Bronchial epithelial cell (primary cell): ENCODE data around the gene SPG11. TPM values are rescaled to one million over a fixed set of nuclear protein-coding genes. Genes with fewer than 3 reads are reported as not detected.

Experiments
- DNase-seq: peaks from one replicate; pipeline ENCODE4 v3.0.0-alpha.2; 2010; ENCODE audit warnings: low read depth
- FAIRE-seq: peaks from 2 replicates; lab custom pipeline; 2011; peaks lifted over from hg19 to GRCh38; lab: Jason Lieb, UNC
- H3K27me3 ChIP-seq: 2 replicates; pipeline ENCODE4 v1.5.1; 2011; ENCODE audit warnings: low read length; ENCODE audit not compliant: control insufficient read depth, insufficient read depth
- H3K36me3 ChIP-seq: 2 replicates; pipeline ENCODE4 v1.5.1; 2011; ENCODE audit warnings: low read length; ENCODE audit not compliant: control insufficient read depth, insufficient read depth
- H3K4me3 ChIP-seq: 2 replicates; pipeline ENCODE4 v1.5.1; 2011; ENCODE audit warnings: mild to moderate bottlenecking, low read depth, low read length, control low read depth
- total RNA-seq: library from RNA; depleted of rRNA; stranded (reverse); fragments of >200 nt; gene quantifications from 2 replicates; pipeline ENCODE4 v1.2.1, GENCODE V29; 2014
- TF ChIP-seq, protein P1 (sequence below): IDR thresholded peaks from 2 replicates; pipeline ENCODE4 v1.5.1; 2011; ENCODE audit warnings: mild to moderate bottlenecking, moderate library complexity, low read length, control low read depth, inconsistent platforms; ENCODE audit not compliant: insufficient read depth, severe bottlenecking

SPG11 gene
- total RNA-seq, 1 donor from 2014 or later, result 49.8 TPM

DNA sequence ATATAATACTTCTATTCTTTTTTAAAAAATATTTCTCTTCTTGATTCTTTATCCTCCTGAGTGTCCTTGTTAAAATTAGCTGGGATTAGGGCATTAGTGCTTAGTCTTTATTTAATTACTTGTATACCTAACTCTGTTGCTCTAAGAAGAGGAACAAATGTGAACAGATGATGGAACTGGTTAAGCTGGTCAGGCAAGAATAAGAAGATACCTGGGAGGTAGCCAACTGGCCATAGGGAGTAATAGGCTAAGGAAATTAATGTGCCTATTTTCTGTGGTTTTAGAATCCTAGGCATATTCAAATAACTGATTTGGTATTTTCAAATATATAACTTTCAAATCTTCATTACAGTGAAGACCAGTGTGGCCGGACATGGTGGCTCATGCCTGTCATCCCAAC, 72.1 kb downstream of the SPG11 start:
- Histone ChIP-seq H3K4me3 (no peak overlapping the region), H3K27me3 (no peaks in the 10 kb centered on the region), H3K36me3 (peaks cover 9% of the 10 kb centered on the region)
- FAIRE-seq (no peak), DNase-seq (peak; percentile 43)
- TF ChIP-seq, protein P1, sequence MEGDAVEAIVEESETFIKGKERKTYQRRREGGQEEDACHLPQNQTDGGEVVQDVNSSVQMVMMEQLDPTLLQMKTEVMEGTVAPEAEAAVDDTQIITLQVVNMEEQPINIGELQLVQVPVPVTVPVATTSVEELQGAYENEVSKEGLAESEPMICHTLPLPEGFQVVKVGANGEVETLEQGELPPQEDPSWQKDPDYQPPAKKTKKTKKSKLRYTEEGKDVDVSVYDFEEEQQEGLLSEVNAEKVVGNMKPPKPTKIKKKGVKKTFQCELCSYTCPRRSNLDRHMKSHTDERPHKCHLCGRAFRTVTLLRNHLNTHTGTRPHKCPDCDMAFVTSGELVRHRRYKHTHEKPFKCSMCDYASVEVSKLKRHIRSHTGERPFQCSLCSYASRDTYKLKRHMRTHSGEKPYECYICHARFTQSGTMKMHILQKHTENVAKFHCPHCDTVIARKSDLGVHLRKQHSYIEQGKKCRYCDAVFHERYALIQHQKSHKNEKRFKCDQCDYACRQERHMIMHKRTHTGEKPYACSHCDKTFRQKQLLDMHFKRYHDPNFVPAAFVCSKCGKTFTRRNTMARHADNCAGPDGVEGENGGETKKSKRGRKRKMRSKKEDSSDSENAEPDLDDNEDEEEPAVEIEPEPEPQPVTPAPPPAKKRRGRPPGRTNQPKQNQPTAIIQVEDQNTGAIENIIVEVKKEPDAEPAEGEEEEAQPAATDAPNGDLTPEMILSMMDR, result no peak

DNA sequence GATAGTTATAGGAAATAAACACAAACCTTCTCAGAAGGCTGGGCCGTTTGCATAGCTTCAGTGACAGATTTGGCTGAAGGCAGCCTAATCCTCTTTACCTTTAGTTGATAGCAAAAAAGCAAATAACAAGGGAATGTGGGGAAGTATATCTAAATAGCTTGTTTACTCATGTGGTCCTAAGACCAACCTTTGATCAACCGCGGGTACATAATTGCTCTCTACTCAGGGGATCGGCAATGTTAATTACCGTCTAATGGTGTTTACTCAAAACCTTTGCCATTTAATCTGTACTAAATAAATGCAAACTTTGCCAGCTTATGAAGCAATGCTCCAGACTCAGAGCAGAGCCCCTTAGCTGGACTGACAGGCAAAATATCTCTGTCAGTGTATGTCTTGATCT, 74.9 kb downstream of the SPG11 start:
- DNase-seq (no peak), FAIRE-seq (no peak)
- H3K27me3 ChIP-seq, result no peaks in the 10 kb centered on the region
- TF ChIP-seq, protein P1, result no peak
- H3K36me3 ChIP-seq, result peaks cover 14% of the 10 kb centered on the region
- no peak overlapping the region for H3K4me3 ChIP-seq

DNA sequence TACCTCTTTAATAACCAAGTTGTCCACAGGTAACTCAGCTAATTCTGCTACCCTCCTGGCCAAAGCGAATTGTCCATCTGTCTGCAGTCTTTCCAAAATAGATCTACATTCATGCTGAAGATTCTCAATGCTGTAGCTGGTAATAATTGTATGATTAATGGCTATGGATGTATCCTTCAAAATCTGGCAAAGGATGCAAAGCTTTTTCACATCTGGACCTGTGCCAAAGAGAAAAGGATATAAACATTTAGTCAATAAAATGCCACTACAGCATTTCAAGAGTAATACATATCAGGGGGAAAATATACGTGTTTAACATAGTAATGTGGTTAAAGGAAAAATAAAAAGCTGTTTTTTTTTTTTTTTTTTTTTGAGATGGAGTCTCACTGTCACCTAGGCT, 77.8 kb downstream of the SPG11 start:
- TF ChIP-seq, protein P1, result no peak
- Histone ChIP-seq H3K4me3 (no peak overlapping the region), H3K36me3 (peaks cover 12% of the 10 kb centered on the region), H3K27me3 (no peaks in the 10 kb centered on the region)
- FAIRE-seq (no peak), DNase-seq (no peak)

DNA sequence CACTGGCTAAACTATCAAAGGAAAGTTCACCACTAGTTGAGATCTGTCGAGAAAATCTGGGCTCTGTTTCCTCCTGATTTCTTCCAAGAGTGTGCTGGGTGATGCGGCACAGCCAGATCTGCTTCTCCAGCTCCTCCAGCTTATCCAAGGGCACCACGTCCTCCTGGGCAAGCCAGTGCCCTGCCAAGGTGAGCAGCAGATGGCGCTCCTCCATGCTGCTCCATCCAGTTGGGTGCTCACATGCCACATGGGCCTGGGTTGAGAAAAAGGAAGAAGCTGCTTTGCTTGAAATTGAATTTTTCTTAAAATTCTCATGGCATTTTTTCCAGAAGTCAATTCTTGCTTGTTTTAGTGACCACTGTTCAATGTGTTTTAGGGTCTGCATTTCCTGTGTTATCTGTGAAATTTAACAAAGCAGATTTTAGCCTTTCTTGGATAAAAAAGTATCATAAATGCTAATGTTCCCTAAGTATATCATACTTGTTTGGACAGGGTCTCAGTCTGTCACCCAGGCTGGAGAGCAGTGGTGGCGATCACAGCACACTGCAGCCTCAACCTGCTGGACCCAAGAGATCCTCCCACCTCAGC, 79.2 kb downstream of the SPG11 start:
- DNase-seq (peak; percentile 43), FAIRE-seq (no peak)
- Histone ChIP-seq H3K4me3 (no peak overlapping the region), H3K36me3 (peaks cover 6% of the 10 kb centered on the region), H3K27me3 (no peaks in the 10 kb centered on the region)
- TF ChIP-seq, protein P1, result peak; percentile 79

DNA sequence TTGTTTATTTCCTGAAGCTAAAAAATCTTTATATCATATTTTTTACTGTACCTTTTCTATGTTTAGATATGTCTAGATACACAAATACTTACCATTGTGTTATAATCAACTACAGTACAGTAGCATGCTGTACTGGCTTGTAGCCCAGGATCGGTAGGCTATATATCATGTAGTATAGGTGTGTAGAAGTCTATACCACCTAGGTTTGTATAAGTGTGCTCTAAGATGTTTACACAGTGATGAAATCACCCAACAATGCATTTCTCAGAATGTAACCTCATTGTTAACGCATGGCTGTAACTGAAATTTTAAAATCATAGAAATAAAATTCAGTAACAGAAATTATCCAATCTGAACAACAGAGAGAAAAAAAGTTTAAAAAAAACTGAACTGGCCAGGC, 83.4 kb downstream of the SPG11 start:
- Histone ChIP-seq H3K36me3 (peaks cover 7% of the 10 kb centered on the region), H3K4me3 (no peak overlapping the region), H3K27me3 (no peaks in the 10 kb centered on the region)
- FAIRE-seq (no peak), DNase-seq (peak; percentile 67)
- TF ChIP-seq, protein P1, result no peak

DNA sequence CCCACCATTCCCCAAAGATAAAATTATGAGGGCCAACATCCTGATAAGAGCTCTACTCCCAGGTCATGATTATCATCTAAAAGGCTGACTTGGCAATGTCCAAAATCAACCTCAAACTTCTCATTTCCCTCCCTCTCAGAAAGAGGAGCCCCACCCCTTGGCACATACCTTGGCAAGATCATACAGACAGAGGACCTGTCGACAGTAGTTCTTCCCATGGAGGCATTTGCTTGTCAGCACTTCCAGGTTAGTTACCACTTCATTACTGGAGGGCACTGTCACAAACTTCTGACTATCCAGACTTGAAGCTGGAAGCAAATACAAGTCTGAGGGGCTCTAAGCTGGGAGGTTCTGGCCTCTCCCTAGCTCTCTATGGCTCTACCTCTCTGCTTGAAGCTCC, 88.7 kb downstream of the SPG11 start:
- TF ChIP-seq, protein P1, result no peak
- H3K4me3 ChIP-seq, result no peak overlapping the region
- FAIRE-seq (no peak), DNase-seq (no peak)
- no peaks in the 10 kb centered on the region for H3K27me3 ChIP-seq
- peaks cover 20% of the 10 kb centered on the region for H3K36me3 ChIP-seq
